ENCODE data around the gene SLC7A14. TPM values are rescaled to one million over a fixed set of nuclear protein-coding genes. Genes with fewer than 3 reads are reported as not detected.

Gene SLC7A14
- not detected for total RNA-seq

DNA sequence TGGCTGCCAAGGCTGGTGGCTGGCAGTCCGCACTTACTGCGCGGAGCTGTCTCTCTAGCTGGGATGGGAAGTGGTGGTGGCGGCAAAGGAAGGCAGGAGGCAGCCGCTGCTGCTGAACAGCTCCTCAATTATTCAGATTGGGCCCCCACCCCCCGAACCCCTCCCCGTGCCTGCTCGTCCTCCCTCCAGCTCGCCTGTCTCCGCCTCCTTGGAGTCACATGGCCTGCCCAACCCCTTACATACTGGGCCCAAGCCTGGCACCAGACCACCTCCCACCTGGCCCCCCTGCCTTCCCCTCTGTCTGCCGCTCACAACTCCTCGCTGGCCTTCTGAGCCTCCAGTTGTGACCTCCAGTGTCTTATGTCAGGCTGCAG is at the start of gene SLC7A14:
TSS of gene SLC7A14 (minus strand) at position 139 of the 374 bp plus-strand sequence. CDS start 59,139 bp downstream, outside the sequence.
- intact Hi-C loops (cut with DNase I, micrococcal nuclease), result no loop called here

DNA sequence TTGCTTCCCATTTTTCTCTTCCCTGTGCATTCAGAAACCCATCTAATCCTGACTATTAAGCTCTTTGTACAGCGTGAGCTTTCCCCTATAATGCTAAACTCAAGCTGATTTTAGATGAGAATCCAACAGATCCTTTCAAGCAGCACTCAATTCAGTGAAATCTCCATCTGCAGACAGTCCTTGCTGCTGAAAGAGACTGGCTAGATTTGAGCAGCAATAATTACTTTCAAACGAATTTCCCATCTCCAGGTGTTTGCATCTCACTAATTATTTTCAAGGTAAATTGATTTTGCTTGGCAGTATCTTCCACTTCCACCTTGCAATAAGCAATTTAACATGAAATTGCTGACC is 49.5 kb upstream of the SLC7A14 start:
- H3K36me3 Mint-ChIP-seq (ENCODE audit: low read depth), result no peaks in the 10 kb centered on the region
- ChIA-PET CTCF (no interaction called here), POLR2A (no interaction called here)
- intact Hi-C loops (cut with DNase I, micrococcal nuclease), result no loop called here
- peaks cover 13% of the 10 kb centered on the region for H3K27me3 Mint-ChIP-seq
- ATAC-seq, result no peak
- H3K9me3 Mint-ChIP-seq (ENCODE audit: low read depth), result no peaks in the 10 kb centered on the region
- peaks cover 2% of the 10 kb centered on the region for H3K4me1 Mint-ChIP-seq
- no peak overlapping the region for H3K27ac Mint-ChIP-seq
- no peak overlapping the region for H3K4me3 Mint-ChIP-seq
- DNase-seq, result no peak

More for the DNA sequence above, at the start of gene SLC7A14:
- H3K27ac Mint-ChIP-seq, result no peak within 1 kb of the TSS
- H3K36me3 Mint-ChIP-seq (ENCODE audit: low read depth), result no peaks in the 10 kb centered on the region
- no peak within 1 kb of the TSS for H3K4me3 Mint-ChIP-seq
- H3K27me3 Mint-ChIP-seq, result peaks cover 46% of the 10 kb centered on the region
- ChIA-PET POLR2A (no interaction called here), CTCF (interaction anchor here (0.9 kb wide), 1 partner anchor 10 kb away, joined by 3 read pairs; no protein-coding TSS in a partner anchor)
- ATAC-seq (no peak), DNase-seq (no peak)
- H3K4me1 Mint-ChIP-seq, result no peaks in the 10 kb centered on the region
- peaks cover 4% of the 10 kb centered on the region for H3K9me3 Mint-ChIP-seq (ENCODE audit: low read depth)

DNA sequence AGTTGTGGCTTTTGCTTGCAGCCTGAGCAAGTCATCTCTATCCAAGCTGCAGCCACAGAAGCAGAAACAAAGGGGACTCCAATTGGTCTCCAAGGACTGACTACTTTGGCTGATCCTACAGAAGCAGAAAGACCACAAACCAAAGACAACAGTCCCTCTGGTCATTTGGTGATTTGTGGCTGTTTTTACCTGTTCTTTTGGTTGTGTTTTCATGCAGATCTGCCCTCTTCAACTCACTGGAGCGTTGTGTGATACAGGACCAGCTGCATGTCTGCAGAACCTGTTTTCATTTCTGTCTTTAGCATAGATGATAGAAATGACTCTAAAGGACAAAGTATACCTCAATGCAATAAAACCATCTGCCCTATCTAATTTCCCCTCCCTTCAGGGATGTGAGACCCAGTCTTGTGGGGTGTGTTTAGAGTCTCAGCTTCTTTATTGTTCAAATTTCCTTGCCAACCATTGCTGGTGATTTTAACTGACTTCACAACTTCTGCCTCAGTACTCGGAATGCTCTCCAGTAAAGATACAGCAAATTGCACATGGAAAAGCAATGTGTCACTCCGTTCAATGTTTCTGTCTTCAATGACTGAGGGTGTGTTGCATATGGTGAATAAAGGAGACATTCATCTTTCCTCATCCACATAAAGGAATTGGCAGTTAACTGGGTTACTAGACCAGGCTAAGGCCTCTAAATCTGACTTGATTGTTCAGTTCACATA is 48.9 kb upstream of the SLC7A14 start:
- no peak for DNase-seq
- H3K36me3 Mint-ChIP-seq (ENCODE audit: low read depth), result no peaks in the 10 kb centered on the region

DNA sequence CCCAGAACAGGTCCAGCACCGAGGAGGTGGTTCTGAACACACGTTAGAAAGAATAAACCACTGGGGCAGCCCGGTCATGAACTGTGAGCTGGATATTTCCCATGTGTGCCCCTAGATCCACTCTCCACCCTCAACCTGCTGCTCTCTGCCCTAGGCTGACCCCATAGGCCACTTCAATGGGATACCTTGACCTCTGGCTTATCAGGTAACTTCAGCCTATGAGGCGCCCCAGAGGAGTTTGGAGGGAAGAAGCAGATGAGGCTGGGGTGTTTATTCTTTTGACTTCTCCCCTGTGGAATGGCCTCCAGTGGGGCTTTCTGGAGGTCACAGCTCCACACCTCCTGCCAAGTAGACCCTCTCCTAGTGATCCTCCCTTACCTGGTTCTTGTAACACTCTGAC is 47.7 kb upstream of the SLC7A14 start:
- peaks cover 21% of the 10 kb centered on the region for H3K27me3 Mint-ChIP-seq
- H3K4me3 Mint-ChIP-seq, result no peak overlapping the region
- CTCF ChIA-PET, result no interaction called here
- peaks cover 2% of the 10 kb centered on the region for H3K4me1 Mint-ChIP-seq
- DNase-seq (no peak), ATAC-seq (no peak)
- intact Hi-C loops (cut with DNase I, micrococcal nuclease), result no loop called here
- no peak overlapping the region for H3K27ac Mint-ChIP-seq
- H3K36me3 Mint-ChIP-seq (ENCODE audit: low read depth), result no peaks in the 10 kb centered on the region
- H3K9me3 Mint-ChIP-seq (ENCODE audit: low read depth), result no peaks in the 10 kb centered on the region
- POLR2A ChIA-PET, result no interaction called here

More for the DNA sequence above, 48.9 kb upstream of the SLC7A14 start:
- POLR2A ChIA-PET, result no interaction called here
- no peak overlapping the region for H3K27ac Mint-ChIP-seq
- no peak overlapping the region for H3K4me3 Mint-ChIP-seq
- intact Hi-C loops (cut with DNase I, micrococcal nuclease), result no loop called here
- no peak for ATAC-seq
- H3K27me3 Mint-ChIP-seq, result peaks cover 13% of the 10 kb centered on the region
- H3K9me3 Mint-ChIP-seq (ENCODE audit: low read depth), result no peaks in the 10 kb centered on the region
- peaks cover 2% of the 10 kb centered on the region for H3K4me1 Mint-ChIP-seq
- CTCF ChIA-PET, result no interaction called here

DNA sequence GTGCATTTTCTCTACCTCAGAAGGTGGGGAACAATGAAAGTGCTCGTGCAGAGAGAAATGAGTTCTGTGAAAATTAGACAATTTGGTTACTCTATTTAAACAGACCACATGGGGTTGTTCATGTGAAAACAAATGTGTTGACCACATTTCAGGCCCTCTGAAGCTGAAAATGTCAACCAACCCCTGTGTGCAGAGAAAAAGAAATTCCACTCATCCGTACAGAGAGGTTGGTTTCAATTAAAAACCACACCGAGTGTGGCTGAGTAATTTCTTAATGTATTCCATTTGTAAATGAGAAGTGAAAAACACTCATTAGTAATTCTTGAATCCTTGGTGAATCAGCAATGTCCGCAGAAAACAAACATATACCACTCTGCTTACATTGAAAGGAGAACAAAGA is 46.9 kb upstream of the SLC7A14 start:
- no peaks in the 10 kb centered on the region for H3K36me3 Mint-ChIP-seq (ENCODE audit: low read depth)
- intact Hi-C loops (cut with DNase I, micrococcal nuclease), result no loop called here
- POLR2A ChIA-PET, result no interaction called here
- peak; percentile 36 for ATAC-seq
- DNase-seq, result no peak
- peaks cover 2% of the 10 kb centered on the region for H3K4me1 Mint-ChIP-seq
- no peaks in the 10 kb centered on the region for H3K9me3 Mint-ChIP-seq (ENCODE audit: low read depth)
- H3K4me3 Mint-ChIP-seq, result no peak overlapping the region
- no peak overlapping the region for H3K27ac Mint-ChIP-seq
- CTCF ChIA-PET, result no interaction called here
- H3K27me3 Mint-ChIP-seq, result peaks cover 21% of the 10 kb centered on the region

DNA sequence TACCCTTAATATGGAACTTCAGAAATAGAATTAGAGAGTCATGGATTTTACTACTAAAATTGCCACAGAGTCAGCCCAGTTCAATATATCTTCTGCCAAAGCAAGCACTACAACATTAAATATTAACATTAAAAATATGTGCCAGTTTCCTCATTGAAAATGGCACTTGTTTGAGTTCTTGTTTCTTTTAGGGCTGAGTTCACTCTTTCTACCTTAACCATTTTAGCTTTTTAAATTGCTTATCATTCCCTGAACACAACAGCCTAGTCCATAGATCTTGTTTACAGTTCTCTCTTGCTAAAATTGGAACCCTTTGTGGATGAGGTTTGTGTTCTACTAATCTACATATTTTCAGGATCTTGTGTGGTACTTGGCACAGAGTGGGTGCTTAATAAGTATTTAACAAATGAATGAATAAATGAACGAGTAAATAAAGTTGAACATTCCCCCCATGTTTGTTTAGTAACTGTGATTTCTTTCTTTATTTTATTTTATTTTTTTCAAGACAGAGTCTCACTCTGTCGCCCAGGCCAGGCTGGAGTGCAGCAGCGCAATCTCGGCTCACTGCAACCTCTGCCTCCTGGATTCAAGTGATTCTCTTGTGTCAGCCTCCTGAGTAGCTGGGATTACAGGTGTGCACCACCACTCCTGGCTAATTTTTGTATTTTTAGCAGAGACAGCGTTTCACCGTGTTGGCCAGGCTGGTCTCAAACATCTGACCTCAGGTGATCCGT is 46.0 kb upstream of the SLC7A14 start:
- H3K36me3 Mint-ChIP-seq (ENCODE audit: low read depth), result no peaks in the 10 kb centered on the region
- DNase-seq (no peak), ATAC-seq (no peak)
- ChIA-PET POLR2A (no interaction called here), CTCF (no interaction called here)
- peaks cover 21% of the 10 kb centered on the region for H3K27me3 Mint-ChIP-seq
- H3K4me1 Mint-ChIP-seq, result peaks cover 2% of the 10 kb centered on the region
- H3K4me3 Mint-ChIP-seq, result no peak overlapping the region
- H3K9me3 Mint-ChIP-seq (ENCODE audit: low read depth), result no peaks in the 10 kb centered on the region
- intact Hi-C loops (cut with DNase I, micrococcal nuclease), result no loop called here
- no peak overlapping the region for H3K27ac Mint-ChIP-seq

DNA sequence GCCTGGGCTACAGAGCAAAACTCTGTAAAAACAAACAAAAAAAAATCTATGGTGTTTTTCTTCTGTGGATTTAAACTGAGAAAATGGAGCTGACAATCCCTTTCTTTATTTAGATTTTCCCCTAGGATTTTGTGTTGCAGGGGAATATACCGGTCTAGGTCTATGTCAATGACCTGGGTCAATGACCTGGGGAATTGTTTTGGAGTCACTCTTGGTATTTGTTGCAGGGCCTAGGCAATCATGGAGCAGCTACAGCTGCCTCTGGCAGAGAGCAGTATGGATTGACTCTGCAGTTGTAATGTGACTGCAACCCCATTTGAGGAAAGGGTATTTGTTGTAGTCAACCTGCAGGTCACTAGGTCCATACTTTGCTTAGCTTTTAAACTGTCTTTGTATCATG is 37.6 kb upstream of the SLC7A14 start:
- Mint-ChIP-seq H3K36me3 (ENCODE audit: low read depth) (no peaks in the 10 kb centered on the region), H3K27me3 (peaks cover 17% of the 10 kb centered on the region), H3K9me3 (ENCODE audit: low read depth) (no peaks in the 10 kb centered on the region), H3K27ac (no peak overlapping the region), H3K4me1 (no peaks in the 10 kb centered on the region), H3K4me3 (no peak overlapping the region)
- ATAC-seq (no peak), DNase-seq (no peak)
- POLR2A ChIA-PET, result no interaction called here
- CTCF ChIA-PET, result interaction anchor here (0.5 to 0.7 kb wide), 2 partner anchors 298 to 1421 kb away, joined by 3 read pairs; no protein-coding TSS in a partner anchor
- intact Hi-C loops (cut with DNase I, micrococcal nuclease), result no loop called here

DNA sequence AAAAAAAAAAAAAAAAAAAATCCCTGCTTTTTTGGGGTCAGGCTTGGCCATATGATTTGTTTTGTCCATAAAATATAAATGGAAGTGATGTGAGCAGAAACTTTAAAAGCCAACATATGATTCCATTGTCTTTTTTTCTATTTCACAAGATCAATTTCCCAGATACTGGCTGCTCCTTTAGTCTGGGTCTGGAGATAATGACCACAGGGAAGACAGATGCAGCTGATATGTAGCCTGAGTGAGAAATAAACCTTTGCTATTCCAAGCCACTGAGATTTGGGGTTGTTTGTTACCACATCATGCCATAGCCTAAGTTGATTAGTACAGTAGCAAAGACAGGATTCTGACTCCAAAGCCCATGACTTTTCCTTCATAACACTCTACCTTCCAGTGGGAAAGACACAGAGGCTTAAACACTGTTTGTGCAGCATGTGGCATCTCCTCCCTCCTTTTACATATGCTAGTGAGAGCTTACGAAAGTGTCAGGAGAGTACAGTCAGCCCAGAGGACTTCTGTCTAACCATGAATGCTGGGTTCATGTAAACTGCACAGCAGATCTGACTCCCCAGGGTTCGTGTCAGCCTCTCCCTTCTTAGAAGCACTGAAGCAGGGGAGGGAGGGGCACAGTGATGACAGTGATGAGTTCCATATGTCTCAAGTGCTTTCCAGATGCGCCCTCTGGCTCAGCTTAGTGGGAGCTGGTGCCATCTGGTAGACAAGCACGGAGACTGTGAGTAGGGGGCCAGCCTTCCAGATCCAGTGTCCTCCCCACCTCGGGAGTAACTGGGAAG is 36.7 kb upstream of the SLC7A14 start:
- DNase-seq (no peak), ATAC-seq (no peak)
- Mint-ChIP-seq H3K4me1 (no peaks in the 10 kb centered on the region), H3K27ac (no peak overlapping the region), H3K4me3 (no peak overlapping the region), H3K27me3 (peaks cover 17% of the 10 kb centered on the region), H3K9me3 (ENCODE audit: low read depth) (no peaks in the 10 kb centered on the region), H3K36me3 (ENCODE audit: low read depth) (no peaks in the 10 kb centered on the region)
- ChIA-PET POLR2A (interaction anchor here (0.6 kb wide), 1 partner anchor 268 kb away, joined by 3 read pairs; no protein-coding TSS in a partner anchor), CTCF (no interaction called here)
- intact Hi-C loops (cut with DNase I, micrococcal nuclease), result no loop called here

DNA sequence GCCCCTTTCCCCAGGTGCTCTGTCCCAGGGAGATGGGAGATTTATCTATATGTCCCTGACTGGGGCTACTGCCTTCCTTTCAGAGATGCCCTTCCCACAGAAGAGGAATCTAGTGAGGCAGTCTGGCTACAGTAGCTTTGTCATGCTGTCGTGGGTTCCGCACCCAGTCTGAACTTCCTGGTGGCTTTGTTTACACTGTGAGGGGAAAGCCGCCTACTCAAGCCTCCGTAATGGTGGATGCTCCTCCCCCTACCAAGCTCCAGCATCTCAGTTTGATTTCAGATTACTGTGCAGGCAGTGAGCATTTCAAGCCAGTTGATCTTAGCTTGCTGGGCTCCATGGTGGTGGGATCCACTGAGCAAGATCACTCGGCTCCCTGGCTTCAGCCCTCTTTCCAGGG is 35.4 kb upstream of the SLC7A14 start:
- H3K4me3 Mint-ChIP-seq, result no peak overlapping the region
- no peaks in the 10 kb centered on the region for H3K36me3 Mint-ChIP-seq (ENCODE audit: low read depth)
- intact Hi-C loops (cut with DNase I, micrococcal nuclease), result no loop called here
- no peak for DNase-seq
- H3K9me3 Mint-ChIP-seq (ENCODE audit: low read depth), result no peaks in the 10 kb centered on the region
- no peak for ATAC-seq
- no peak overlapping the region for H3K27ac Mint-ChIP-seq
- H3K27me3 Mint-ChIP-seq, result peaks cover 17% of the 10 kb centered on the region
- H3K4me1 Mint-ChIP-seq, result no peaks in the 10 kb centered on the region
- POLR2A ChIA-PET, result no interaction called here
- CTCF ChIA-PET, result no interaction called here

DNA sequence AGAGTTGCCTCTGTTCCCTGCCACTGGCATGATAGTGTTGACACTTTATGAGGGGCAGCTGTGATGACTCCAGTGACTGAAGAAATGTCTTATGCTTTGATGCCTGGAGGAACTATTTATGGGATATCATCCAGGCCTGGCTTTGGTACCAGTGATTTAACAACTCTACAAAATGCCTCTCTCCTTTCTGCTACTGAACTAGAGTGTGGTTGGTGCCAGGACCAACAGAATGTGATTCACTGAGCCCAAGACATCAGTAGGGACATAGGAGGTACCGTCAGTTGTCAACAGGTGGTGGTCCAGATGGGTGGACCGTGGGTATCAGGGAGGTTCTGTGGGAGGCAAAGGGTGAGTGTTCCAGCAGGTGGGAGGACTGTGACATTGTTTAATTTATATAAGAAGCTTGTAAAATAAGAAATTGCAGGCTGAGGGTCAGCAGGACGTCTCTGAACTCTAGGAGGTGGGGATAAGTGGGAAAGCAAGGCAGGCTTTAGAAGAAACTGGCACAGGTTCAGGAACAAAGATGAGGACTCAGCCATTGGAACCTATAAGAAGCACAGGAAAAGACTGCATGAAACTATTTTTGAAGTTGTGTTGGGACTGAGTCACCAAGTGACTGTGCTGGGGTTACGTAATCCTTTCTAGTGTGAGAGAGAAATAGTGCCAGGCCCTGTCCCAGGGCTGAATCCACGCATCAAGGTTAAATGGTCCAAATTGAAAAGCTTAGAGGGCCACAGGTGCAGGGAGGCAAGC is 28.5 kb upstream of the SLC7A14 start:
- intact Hi-C loops (cut with DNase I, micrococcal nuclease), result no loop called here
- POLR2A ChIA-PET, result no interaction called here
- H3K4me1 Mint-ChIP-seq, result no peaks in the 10 kb centered on the region
- no peak overlapping the region for H3K4me3 Mint-ChIP-seq
- H3K36me3 Mint-ChIP-seq (ENCODE audit: low read depth), result no peaks in the 10 kb centered on the region
- DNase-seq (no peak), ATAC-seq (no peak)
- no peaks in the 10 kb centered on the region for H3K9me3 Mint-ChIP-seq (ENCODE audit: low read depth)
- no peak overlapping the region for H3K27ac Mint-ChIP-seq
- peaks cover 14% of the 10 kb centered on the region for H3K27me3 Mint-ChIP-seq
- CTCF ChIA-PET, result interaction anchor here (0.9 kb wide), 1 partner anchor 13 kb away, joined by 4 read pairs; no protein-coding TSS in a partner anchor

DNA sequence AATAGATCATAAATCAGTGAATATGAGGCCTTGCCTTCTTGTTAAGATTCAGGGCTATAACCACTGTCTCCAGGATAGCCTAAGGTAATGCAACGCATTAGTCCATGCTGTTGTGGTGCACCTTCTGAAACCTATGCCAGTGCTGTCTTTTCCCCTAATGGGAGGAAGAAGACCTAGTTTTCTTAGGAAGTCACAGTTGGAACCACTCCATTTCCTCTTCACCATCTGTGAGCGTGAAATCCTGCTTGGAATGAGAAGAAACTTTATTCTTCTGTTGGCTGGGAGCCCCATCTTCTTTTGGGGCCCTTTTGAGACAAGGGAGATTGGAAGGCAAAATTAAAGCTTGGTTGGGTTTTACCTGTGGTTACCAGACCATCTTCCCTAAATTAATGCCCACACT is 25.9 kb upstream of the SLC7A14 start:
- Mint-ChIP-seq H3K27ac (no peak overlapping the region), H3K36me3 (ENCODE audit: low read depth) (no peaks in the 10 kb centered on the region), H3K9me3 (ENCODE audit: low read depth) (no peaks in the 10 kb centered on the region), H3K4me1 (no peaks in the 10 kb centered on the region), H3K27me3 (peaks cover 8% of the 10 kb centered on the region), H3K4me3 (no peak overlapping the region)
- POLR2A ChIA-PET, result no interaction called here
- intact Hi-C loops (cut with DNase I, micrococcal nuclease), result no loop called here
- ATAC-seq, result no peak
- DNase-seq, result no peak
- CTCF ChIA-PET, result no interaction called here

Measured in activated CD4-positive, alpha-beta T cell treated with anti-CD3 and anti-CD28 coated beads for 36 hours (primary cell).